Activated CD8-positive, alpha-beta memory T cell treated with anti-CD3 and anti-CD28 coated beads for 36 hours (primary cell): ENCODE results near the gene KDSR. TPM values are rescaled to one million over a fixed set of nuclear protein-coding genes. Genes with fewer than 3 reads are reported as not detected.

ENCODE experiments used
- CTCF ChIA-PET: fragments of 350-600 bp; sonication (Branson Sonifier 250); formaldehyde crosslinking; loops from one replicate; lab custom pipeline; 2021; ENCODE audit warnings: antibody characterized with exemption; lab: Charles Lee
- POLR2A ChIA-PET: fragments of 350-600 bp; sonication (Branson Sonifier 250); formaldehyde crosslinking; loops from one replicate; lab custom pipeline; 2021; ENCODE audit warnings: antibody characterized with exemption; lab: Charles Lee
- total RNA-seq, 2 experiments: library from RNA; stranded (reverse); gene quantifications; one replicate each; pipeline ENCODE4 v1.2.3, GENCODE V29; 2021

KDSR gene
- total RNA-seq, 2 experiments from 2014 or later = 63.5 to 66.7 TPM

GRCh38 chr18:63299837-63300745 lies 66.9 kb downstream of the KDSR start:
- ChIA-PET CTCF (interaction anchor here (1.0 to 2.4 kb wide), 4 partner anchors 18 to 147 kb away, joined by 3 to 11 read pairs (median 7); no protein-coding TSS in a partner anchor), POLR2A (interaction anchor here (0.9 to 2.0 kb wide), 3 partner anchors 18 to 87 kb away, joined by 3 to 10 read pairs (median 4); partner anchors contain the start of gene BCL2)

- ChIA-PET CTCF (interaction anchor here (0.7 to 2.4 kb wide), 5 partner anchors 11 to 27 kb away, joined by 3 to 11 read pairs (median 4); no protein-coding TSS in a partner anchor), POLR2A (interaction anchor here (0.9 kb wide), 1 partner anchor 21 kb away, joined by 4 read pairs; the partner anchor contains the start of gene BCL2)
These were observed 68.3 kb downstream of the KDSR start for GRCh38 chr18:63298400-63299365.

GRCh38 chr18:63297687-63298399 lies 69.2 kb downstream of the KDSR start:
- CTCF ChIA-PET = interaction anchor here (1.3 to 2.4 kb wide), 3 partner anchors 13 to 20 kb away, joined by 3 to 11 read pairs (median 5); no protein-coding TSS in a partner anchor
- POLR2A ChIA-PET = interaction anchor here (0.6 kb wide), 1 partner anchor 22 kb away, joined by 3 read pairs; the partner anchor contains the start of gene BCL2

GRCh38 chr18:63293935-63294334 lies 73.1 kb downstream of the KDSR start:
- POLR2A ChIA-PET = interaction anchor here (0.6 kb wide), 1 partner anchor 24 kb away, joined by 3 read pairs; no protein-coding TSS in a partner anchor
- CTCF ChIA-PET = no interaction called here

GRCh38 chr18:63292831-63293683 lies 73.9 kb downstream of the KDSR start:
- POLR2A ChIA-PET = interaction anchor here (0.6 kb wide), 1 partner anchor 25 kb away, joined by 3 read pairs; no protein-coding TSS in a partner anchor
- CTCF ChIA-PET = interaction anchor here (2.2 kb wide), 1 partner anchor 21 kb away, joined by 7 read pairs; no protein-coding TSS in a partner anchor

GRCh38 chr18:63291278-63291677 lies 75.7 kb downstream of the KDSR start:
- POLR2A ChIA-PET = interaction anchor here (1.0 kb wide), 1 partner anchor 130 kb away, joined by 3 read pairs; no protein-coding TSS in a partner anchor
- CTCF ChIA-PET = interaction anchor here (0.7 to 2.2 kb wide), 2 partner anchors 20 to 70 kb away, joined by 5 to 7 read pairs; no protein-coding TSS in a partner anchor

- POLR2A ChIA-PET = interaction anchor here (1.0 kb wide), 1 partner anchor 129 kb away, joined by 3 read pairs; no protein-coding TSS in a partner anchor
- CTCF ChIA-PET = interaction anchor here (1.0 to 2.2 kb wide), 3 partner anchors 19 to 135 kb away, joined by 3 to 7 read pairs (median 4); no protein-coding TSS in a partner anchor
These were observed 76.2 kb downstream of the KDSR start for GRCh38 chr18:63290821-63291200.

GRCh38 chr18:63290166-63290820 lies 76.7 kb downstream of the KDSR start:
- ChIA-PET CTCF (interaction anchor here (1.0 to 1.1 kb wide), 2 partner anchors 24 to 134 kb away, joined by 3 to 4 read pairs; no protein-coding TSS in a partner anchor), POLR2A (interaction anchor here (1.0 kb wide), 1 partner anchor 129 kb away, joined by 3 read pairs; no protein-coding TSS in a partner anchor)

- POLR2A ChIA-PET = no interaction called here
- CTCF ChIA-PET = interaction anchor here (1.2 kb wide), 1 partner anchor 11 kb away, joined by 3 read pairs; no protein-coding TSS in a partner anchor
These were observed 78.7 kb downstream of the KDSR start for GRCh38 chr18:63288311-63288710.

GRCh38 chr18:63287691-63288220 lies 79.2 kb downstream of the KDSR start:
- POLR2A ChIA-PET = no interaction called here
- CTCF ChIA-PET = interaction anchor here (1.2 kb wide), 1 partner anchor 11 kb away, joined by 3 read pairs; no protein-coding TSS in a partner anchor

- POLR2A ChIA-PET = no interaction called here
- CTCF ChIA-PET = interaction anchor here (1.0 to 1.2 kb wide), 2 partner anchors 12 to 63 kb away, joined by 3 read pairs; no protein-coding TSS in a partner anchor
These were observed 80.1 kb downstream of the KDSR start for GRCh38 chr18:63286926-63287325.

GRCh38 chr18:63284827-63285733 lies 81.9 kb downstream of the KDSR start:
- CTCF ChIA-PET = no interaction called here
- POLR2A ChIA-PET = no interaction called here

GRCh38 chr18:63284173-63284799 lies 82.7 kb downstream of the KDSR start:
- ChIA-PET POLR2A (no interaction called here), CTCF (no interaction called here)

GRCh38 chr18:63283305-63284094 lies 83.5 kb downstream of the KDSR start:
- POLR2A ChIA-PET = no interaction called here
- CTCF ChIA-PET = interaction anchor here (1.9 kb wide), 1 partner anchor 35 kb away, joined by 4 read pairs; no protein-coding TSS in a partner anchor
